H9 (cell line): Measurements from ENCODE around the gene NPHS1. TPM values are rescaled to one million over a fixed set of nuclear protein-coding genes. Genes with fewer than 3 reads are reported as not detected.

Experiments
- DNase-seq: peaks from one replicate; pipeline ENCODE4 v3.0.0-alpha.2; 2017
- H2AFZ ChIP-seq: one replicate; pipeline ENCODE4 v1.6.1; 2013; ENCODE audit warnings: mild to moderate bottlenecking, low read length, control low read depth, moderate library complexity
- H2AK5ac ChIP-seq: 2 replicates; pipeline ENCODE4 v1.6.1; 2013; ENCODE audit warnings: low read length, control low read depth, mixed read lengths; ENCODE audit not compliant: insufficient read length
- H2BK120ac ChIP-seq: one replicate; pipeline ENCODE4 v1.6.1; 2013; ENCODE audit warnings: low read depth, mild to moderate bottlenecking, low read length, control low read depth, inconsistent platforms; ENCODE audit not compliant: poor library complexity, severe bottlenecking
- H2BK12ac ChIP-seq: 2 replicates; pipeline ENCODE4 v1.6.1; 2013; ENCODE audit warnings: low read length, control low read depth, mixed read lengths, low read depth; ENCODE audit not compliant: insufficient read length
- H2BK15ac ChIP-seq: 2 replicates; pipeline ENCODE4 v1.6.1; 2013; ENCODE audit warnings: low read depth, low read length, control low read depth
- H2BK20ac ChIP-seq: one replicate; pipeline ENCODE4 v1.6.1; 2013; ENCODE audit warnings: low read depth, mild to moderate bottlenecking, low read length, control low read depth, inconsistent platforms; ENCODE audit not compliant: poor library complexity, severe bottlenecking
- H2BK5ac ChIP-seq: 2 replicates; pipeline ENCODE4 v1.6.1; 2013; ENCODE audit warnings: low read length, control low read depth, mixed read lengths; ENCODE audit not compliant: insufficient read length
- H3K14ac ChIP-seq: 2 replicates; pipeline ENCODE4 v1.6.1; 2013; ENCODE audit warnings: low read length, control low read depth; ENCODE audit not compliant: insufficient read depth
- H3K18ac ChIP-seq: 2 replicates; pipeline ENCODE4 v1.6.1; 2013; ENCODE audit warnings: low read depth, mild to moderate bottlenecking, mixed read lengths, low read length, control low read depth; ENCODE audit not compliant: insufficient read length
- H3K23ac ChIP-seq: 2 replicates; pipeline ENCODE4 v1.6.1; 2013; ENCODE audit warnings: low read length, control low read depth, mixed read lengths, low read depth; ENCODE audit not compliant: insufficient read length
- H3K23me2 ChIP-seq: 2 replicates; pipeline ENCODE4 v1.6.1; 2013; ENCODE audit warnings: low read depth, mild to moderate bottlenecking, mixed read lengths, low read length, control low read depth; ENCODE audit not compliant: insufficient read length, poor library complexity, severe bottlenecking
- H3K27ac ChIP-seq: 2 replicates; pipeline ENCODE4 v1.5.1; 2013; ENCODE audit warnings: low read length, control low read depth, mixed read lengths, low read depth; ENCODE audit not compliant: insufficient read length
- H3K27me3 ChIP-seq: 2 replicates; pipeline ENCODE4 v1.6.1; 2013; ENCODE audit warnings: low read length, control low read depth, inconsistent platforms; ENCODE audit not compliant: insufficient read depth
- H3K4ac ChIP-seq: 2 replicates; pipeline ENCODE4 v1.6.1; 2013; ENCODE audit warnings: low read depth, mild to moderate bottlenecking, control low read depth, inconsistent platforms, low read length, moderate library complexity
- H3K4me1 ChIP-seq: 2 replicates; pipeline ENCODE4 v1.6.1; 2013; ENCODE audit warnings: low read length, control low read depth, inconsistent platforms; ENCODE audit not compliant: insufficient read depth
- H3K4me2 ChIP-seq: 2 replicates; pipeline ENCODE4 v1.6.1; 2013; ENCODE audit warnings: low read length, control low read depth, mixed read lengths; ENCODE audit not compliant: insufficient read length, insufficient read depth
- H3K56ac ChIP-seq: 2 replicates; pipeline ENCODE4 v1.6.1; 2013; ENCODE audit warnings: low read depth, mild to moderate bottlenecking, mixed read lengths, low read length, control low read depth; ENCODE audit not compliant: insufficient read length
- H3K79me1 ChIP-seq: 2 replicates; pipeline ENCODE4 v1.6.1; 2013; ENCODE audit warnings: low read depth, mild to moderate bottlenecking, moderate library complexity, low read length, control low read depth, inconsistent platforms; ENCODE audit not compliant: insufficient read depth, poor library complexity, severe bottlenecking
- H3K79me2 ChIP-seq: 2 replicates; pipeline ENCODE4 v1.6.1; 2013; ENCODE audit warnings: low read length, control low read depth, inconsistent platforms; ENCODE audit not compliant: insufficient read depth
- H3K9ac ChIP-seq: 2 replicates; pipeline ENCODE4 v1.6.1; 2013; ENCODE audit warnings: low read length, control low read depth, mixed read lengths; ENCODE audit not compliant: insufficient read length; ENCODE audit errors: extremely low read depth
- H3K9me3 ChIP-seq: one replicate; pipeline ENCODE4 v1.6.1; 2013; ENCODE audit warnings: low read depth, low read length, inconsistent platforms; ENCODE audit not compliant: control insufficient read depth
- H3T11ph ChIP-seq: one replicate; pipeline ENCODE4 v1.6.1; 2013; ENCODE audit warnings: mild to moderate bottlenecking, low read length, control low read depth, inconsistent platforms
- H4K20me1 ChIP-seq: one replicate; pipeline ENCODE4 v1.6.1; 2013; ENCODE audit not compliant: control insufficient read depth, insufficient read length, insufficient read depth
- H4K5ac ChIP-seq: 2 replicates; pipeline ENCODE4 v1.6.1; 2013; ENCODE audit warnings: low read depth, mild to moderate bottlenecking, mixed read lengths, low read length, control low read depth; ENCODE audit not compliant: insufficient read length
- H4K8ac ChIP-seq: replicated peaks from 2 replicates; pipeline ENCODE4 v1.6.1; 2013; ENCODE audit warnings: low read length, control low read depth, mixed read lengths, low read depth; ENCODE audit not compliant: insufficient read length
- H4K91ac ChIP-seq: 2 replicates; pipeline ENCODE4 v1.6.1; 2013; ENCODE audit warnings: low read depth, mild to moderate bottlenecking, moderate library complexity, mixed read lengths, low read length, control low read depth; ENCODE audit not compliant: insufficient read length
- H3K27ac Mint-ChIP-seq, 3 experiments: 2 replicates in 2 of 3; 3 replicates in 1 of 3; pipeline ENCODE4 v1.8.0; 2020 to 2021; ENCODE audit warnings: mixed read lengths in 3 of 3, mild to moderate bottlenecking in 1 of 3, moderate library complexity in 1 of 3
- H3K27me3 Mint-ChIP-seq: 2 replicates; pipeline ENCODE4 v1.8.0; 2021; ENCODE audit warnings: low read depth, mild to moderate bottlenecking, moderate library complexity, mixed read lengths
- H3K36me3 Mint-ChIP-seq, 3 experiments: 2 replicates in 2 of 3; 3 replicates in 1 of 3; pipeline ENCODE4 v1.8.0; 2020 to 2021; ENCODE audit warnings: low read depth in 3 of 3, mixed read lengths in 3 of 3; ENCODE audit not compliant: insufficient read depth in 1 of 3
- H3K4me1 Mint-ChIP-seq, 2 experiments: 2 replicates each; pipeline ENCODE4 v1.8.0; 2020; ENCODE audit warnings: mixed read lengths in 2 of 2
- H3K4me3 Mint-ChIP-seq, 2 experiments: 2 replicates in 1 of 2; 3 replicates in 1 of 2; pipeline ENCODE4 v1.8.0; 2020 to 2021; ENCODE audit warnings: mild to moderate bottlenecking in 2 of 2, mixed read lengths in 2 of 2, moderate library complexity in 1 of 2
- H3K9me3 Mint-ChIP-seq, 2 experiments: 2 replicates in 1 of 2; 3 replicates in 1 of 2; pipeline ENCODE4 v1.8.0; 2020; ENCODE audit warnings: mild to moderate bottlenecking in 2 of 2, mixed read lengths in 2 of 2, moderate library complexity in 1 of 2
- CTCF ChIP-seq: fragments of 200-600 bp; sonication (generic); conservative IDR thresholded peaks from 3 replicates; pipeline ENCODE4 v1.8.0; 2021; ENCODE audit warnings: antibody characterized with exemption, mild to moderate bottlenecking
- WGBS: extraction: QIAGEN DNeasy Blood & Tissue Kit; methylation state at CpG from one replicate; pipeline ENCODE4 v1.1.7; 2013; ENCODE audit warnings: missing lambda C conversion rate, low lambda C conversion rate, mixed read lengths; ENCODE audit not compliant: insufficient read length; ENCODE audit errors: extremely low coverage; 5-methylcytosine and 5-hydroxymethylcytosine counted together
- total RNA-seq: library from RNA; stranded (reverse); gene quantifications from 2 replicates; pipeline ENCODE4 v1.2.1, GENCODE V29; 2021

NPHS1 gene
- total RNA-seq, 1 experiment from 2014 or later, result 0.83 TPM

GRCh38 chr19:35781650-35782049 lies 70.7 kb downstream of the NPHS1 start:
- H3K23me2 ChIP-seq, result peaks cover 7% of the 10 kb centered on the region
- no peak overlapping the region for H3T11ph ChIP-seq
- no peak overlapping the region for H3K18ac ChIP-seq
- H3K27ac ChIP-seq, result no peak overlapping the region
- H3K23ac ChIP-seq, result no peak overlapping the region
- no peaks in the 10 kb centered on the region for H3K79me1 ChIP-seq
- no peak overlapping the region for H3K14ac ChIP-seq
- H2AK5ac ChIP-seq, result no peak overlapping the region
- no peak overlapping the region for H2BK12ac ChIP-seq
- TF ChIP-seq CTCF, result no peak
- H3K56ac ChIP-seq, result no peak overlapping the region
- H2BK120ac ChIP-seq, result no peak overlapping the region
- H3K4me2 ChIP-seq, result no peak overlapping the region
- H3K4me1 ChIP-seq, result peaks cover 2% of the 10 kb centered on the region; the same call in 1 of the 2 replicates
- H2BK5ac ChIP-seq, result no peak overlapping the region
- Mint-ChIP-seq H3K4me3 (no peak overlapping the region; a peak in 1 of 5 replicates), H3K27me3 (peaks cover 15% of the 10 kb centered on the region), H3K4me1 (peaks cover 35 to 49% of the 10 kb centered on the region in 2 experiments), H3K27ac (no peak overlapping the region), H3K9me3 (no peaks in the 10 kb centered on the region; a peak in 1 of 5 replicates), H3K36me3 (peaks cover 0 to 8% (median 2%) of the 10 kb centered on the region in 3 experiments; a peak in 1 of 7 replicates)
- DNase-seq, result no peak
- no peaks in the 10 kb centered on the region for H3K79me2 ChIP-seq
- no peak overlapping the region for H4K8ac ChIP-seq
- H4K5ac ChIP-seq, result no peak overlapping the region
- H2BK20ac ChIP-seq, result no peak overlapping the region
- no peaks in the 10 kb centered on the region for H3K9me3 ChIP-seq
- H2AFZ ChIP-seq, result no peak overlapping the region
- no peak overlapping the region for H3K9ac ChIP-seq
- H3K4ac ChIP-seq, result no peak overlapping the region
- no peak overlapping the region for H4K91ac ChIP-seq
- no peaks in the 10 kb centered on the region for H4K20me1 ChIP-seq
- H2BK15ac ChIP-seq, result no peak overlapping the region
- H3K27me3 ChIP-seq, result no peaks in the 10 kb centered on the region
- WGBS, result no CpG with 5 or more reads among the region's 9 CpGs
